ENCODE data around the gene SOD2.

- TF ChIP-seq CTCF (IDR thresholded peaks at IDR 0.05; ENCODE audit: low read length) (no peak), EZH2 (optimal IDR thresholded peaks at IDR 0.05; ENCODE audit: low read depth, low read length) (no peak), EZH2phosphoT487 (IDR thresholded peaks at IDR 0.05; ENCODE audit: low read length) (no peak)
Measured at GRCh38 chr6:159676890-159677505, 16.0 kb downstream of the SOD2 start.

Measured in MM.1S (cell line).